ENCODE data around the gene PERP. TPM values are rescaled to one million over a fixed set of nuclear protein-coding genes. Genes with fewer than 3 reads are reported as not detected.

The PERP gene
- total and polyA plus RNA-seq, 2 of the 8 experiments (the other 6 are each of a cell fraction or from before 2014, with no cell fraction given) = 21.0 to 26.7 TPM

DNA sequence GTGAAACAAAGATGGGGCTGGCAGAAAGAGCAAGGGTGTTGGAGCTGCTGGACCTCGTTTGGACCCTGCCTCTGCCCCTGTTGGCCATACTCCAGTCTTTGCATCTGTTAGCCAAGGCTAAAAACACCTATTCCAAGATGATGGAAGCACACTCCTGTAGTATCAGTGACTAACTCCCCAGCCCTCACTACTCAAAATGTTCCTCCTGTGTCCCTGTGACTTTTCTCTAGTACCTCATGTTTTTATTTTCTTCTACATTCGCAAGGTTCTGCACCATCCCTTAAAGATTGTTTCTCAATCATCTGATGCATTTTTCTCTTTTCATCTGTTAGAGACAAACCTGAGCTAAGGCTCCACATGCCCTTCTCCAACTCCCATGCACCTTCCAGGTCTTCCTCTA is 8.9 kb downstream of the PERP start:
- H2BK20ac ChIP-seq (ENCODE audit: low read length) = no peak overlapping the region
- H3K18ac ChIP-seq (ENCODE audit: extremely low read depth, low read length) = no peak overlapping the region
- H3K9me3 ChIP-seq (ENCODE audit: insufficient read depth in 2 of 2, low read depth in 1 of 2, low read length in 1 of 2) = no peaks in the 10 kb centered on the region
- no peak overlapping the region for H3K4ac ChIP-seq (replicated peaks; ENCODE audit: insufficient read length, low read depth, low read length)
- no peak overlapping the region for H2BK15ac ChIP-seq (ENCODE audit: low read length)
- no peak overlapping the region for H3K4me3 ChIP-seq (ENCODE audit: extremely low read depth in 1 of 4, insufficient read depth in 2 of 4, low read depth in 3 of 4, low read length in 4 of 4)
- H3K56ac ChIP-seq (replicated peaks; ENCODE audit: insufficient read length, low read depth, low read length) = no peak overlapping the region
- H4K5ac ChIP-seq (ENCODE audit: insufficient read length, low read depth, low read length) = no peak overlapping the region
- no peak for DNase-seq (ENCODE audit: low read depth in 1 of 2, low spot score in 2 of 2)
- H3K27me3 ChIP-seq (replicated peaks in 1 of 4; ENCODE audit: control insufficient read depth in 3 of 4, extremely low read depth in 1 of 4, insufficient read depth in 3 of 4, low read length in 3 of 4) = no peaks in the 10 kb centered on the region
- H2AK5ac ChIP-seq (ENCODE audit: low read depth, low read length) = no peak overlapping the region
- no peaks in the 10 kb centered on the region for H4K20me1 ChIP-seq (replicated peaks in 1 of 2; ENCODE audit: control insufficient read depth in 1 of 2, insufficient read depth in 2 of 2, low read length in 2 of 2)
- no peaks in the 10 kb centered on the region for H3K79me1 ChIP-seq (ENCODE audit: low read depth, low read length)
- ChIA-PET POLR2A (ENCODE audit: partially characterized antibody) (no interaction called here), CTCF (ENCODE audit: partially characterized antibody) (interaction anchor here (1.4 to 1.8 kb wide), 2 partner anchors 10 to 90 kb away, joined by 4 to 8 read pairs; no protein-coding TSS in a partner anchor)
- WGBS, 2 experiments (ENCODE audit: extremely low coverage in 1 of 2, insufficient coverage in 1 of 2, insufficient read length in 1 of 2, insufficient replicate concordance in 2 of 2, low coverage in 1 of 2, low lambda C conversion rate in 2 of 2, missing lambda C conversion rate in 1 of 2) = 93% methylated on average over 2 of the region's 2 CpGs; no CpG with 5 or more reads in 1 of the 2 experiments
- no peak overlapping the region for H2BK12ac ChIP-seq (ENCODE audit: low read depth, low read length)
- peaks cover 0 to 16% (median 4%) of the 10 kb centered on the region in 4 experiments; a peak in 4 of 8 replicates for H3K36me3 ChIP-seq (ENCODE audit: control insufficient read depth in 2 of 4, insufficient read depth in 4 of 4, low read length in 3 of 4)
- H3K14ac ChIP-seq (ENCODE audit: insufficient read length) = no peak overlapping the region
- H3K9ac ChIP-seq (replicated peaks in 1 of 4; ENCODE audit: extremely low read depth in 1 of 4, low read depth in 3 of 4, low read length in 3 of 4) = no peak overlapping the region
- no peaks in the 10 kb centered on the region for H3K4me1 ChIP-seq (replicated peaks in 1 of 4; ENCODE audit: control insufficient read depth in 3 of 4, insufficient read depth in 4 of 4, low read length in 3 of 4)
- no peak overlapping the region for H3K4me2 ChIP-seq (ENCODE audit: insufficient read depth in 1 of 2, low read depth in 2 of 2, low read length in 2 of 2)
- no peak overlapping the region for H3K23ac ChIP-seq (ENCODE audit: insufficient read length)
- H2BK120ac ChIP-seq (replicated peaks; ENCODE audit: low read depth, low read length) = no peak overlapping the region
- peaks cover 0 to 35% of the 10 kb centered on the region in 2 experiments; a peak in 2 of 4 replicates for H3K79me2 ChIP-seq (ENCODE audit: control insufficient read depth in 1 of 2, insufficient read depth in 2 of 2, low read length in 2 of 2)
- H4K8ac ChIP-seq (ENCODE audit: extremely low read depth, insufficient read depth, low read length) = no peak overlapping the region
- no peaks in the 10 kb centered on the region for H3K23me2 ChIP-seq (ENCODE audit: low read depth, low read length)
- H2AFZ ChIP-seq (ENCODE audit: low read length) = no peak overlapping the region
- H4K91ac ChIP-seq (replicated peaks; ENCODE audit: insufficient read length, low read length) = no peak overlapping the region
- no peak for FAIRE-seq
- H3K27ac ChIP-seq (ENCODE audit: low read depth, low read length) = no peak overlapping the region
- no peak overlapping the region for H2BK5ac ChIP-seq (ENCODE audit: low read depth, low read length)
- TF ChIP-seq JUND (IDR thresholded peaks at IDR 0.05; ENCODE audit: low read length) (no peak), SP2 (IDR thresholded peaks at IDR 0.05; ENCODE audit: low read length) (no peak), POU5F1 (IDR thresholded peaks at IDR 0.05; ENCODE audit: low read depth, low read length) (no peak), CTCF (IDR thresholded peaks at IDR 0.05; ENCODE audit: control extremely low read depth in 1 of 3, insufficient read depth in 1 of 3, low read depth in 1 of 3, low read length in 3 of 3) (no peak), TCF12 (IDR thresholded peaks at IDR 0.05; ENCODE audit: low read depth, low read length) (no peak), CREB1 (IDR thresholded peaks at IDR 0.05) (no peak)
- TF ChIP-seq, protein P1, sequence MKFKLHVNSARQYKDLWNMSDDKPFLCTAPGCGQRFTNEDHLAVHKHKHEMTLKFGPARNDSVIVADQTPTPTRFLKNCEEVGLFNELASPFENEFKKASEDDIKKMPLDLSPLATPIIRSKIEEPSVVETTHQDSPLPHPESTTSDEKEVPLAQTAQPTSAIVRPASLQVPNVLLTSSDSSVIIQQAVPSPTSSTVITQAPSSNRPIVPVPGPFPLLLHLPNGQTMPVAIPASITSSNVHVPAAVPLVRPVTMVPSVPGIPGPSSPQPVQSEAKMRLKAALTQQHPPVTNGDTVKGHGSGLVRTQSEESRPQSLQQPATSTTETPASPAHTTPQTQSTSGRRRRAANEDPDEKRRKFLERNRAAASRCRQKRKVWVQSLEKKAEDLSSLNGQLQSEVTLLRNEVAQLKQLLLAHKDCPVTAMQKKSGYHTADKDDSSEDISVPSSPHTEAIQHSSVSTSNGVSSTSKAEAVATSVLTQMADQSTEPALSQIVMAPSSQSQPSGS (IDR thresholded peaks at IDR 0.05; ENCODE audit: low read length) = no peak
